Measurements from ENCODE around the gene DHRS11.

DNA sequence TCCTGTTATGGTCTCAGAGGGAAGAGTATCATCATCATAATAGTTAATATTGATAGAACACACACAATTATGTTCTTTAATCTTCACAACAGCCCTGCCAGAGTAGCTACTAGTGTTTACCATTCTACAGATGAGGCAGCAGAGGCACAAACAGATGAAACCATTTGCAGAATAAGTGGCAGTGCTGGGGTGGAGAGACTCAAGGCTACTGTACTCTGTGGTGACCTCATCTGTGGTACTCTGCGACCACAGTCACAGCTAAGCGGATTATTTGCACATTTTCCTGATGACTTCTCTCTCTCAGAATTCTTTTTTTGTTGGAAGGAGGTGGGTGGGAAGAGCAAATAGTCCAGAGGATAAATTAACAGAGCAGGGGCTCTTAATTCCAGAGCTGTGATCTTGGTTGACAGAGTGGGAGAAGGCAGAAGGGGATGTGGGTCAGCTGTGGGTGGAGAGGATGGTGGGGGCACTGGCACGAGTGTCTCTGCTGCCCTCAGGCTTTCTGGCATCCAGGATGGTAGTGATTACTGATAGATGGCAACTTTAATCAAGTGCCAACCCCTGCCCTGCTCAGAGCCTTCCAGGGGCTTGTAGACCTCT, 51.5 kb downstream of the DHRS11 start:
- TF ChIP-seq POLR2A (IDR thresholded peaks at IDR 0.05; ENCODE audit: low read depth, low read length), result no peak
- TF ChIP-seq, protein P1, sequence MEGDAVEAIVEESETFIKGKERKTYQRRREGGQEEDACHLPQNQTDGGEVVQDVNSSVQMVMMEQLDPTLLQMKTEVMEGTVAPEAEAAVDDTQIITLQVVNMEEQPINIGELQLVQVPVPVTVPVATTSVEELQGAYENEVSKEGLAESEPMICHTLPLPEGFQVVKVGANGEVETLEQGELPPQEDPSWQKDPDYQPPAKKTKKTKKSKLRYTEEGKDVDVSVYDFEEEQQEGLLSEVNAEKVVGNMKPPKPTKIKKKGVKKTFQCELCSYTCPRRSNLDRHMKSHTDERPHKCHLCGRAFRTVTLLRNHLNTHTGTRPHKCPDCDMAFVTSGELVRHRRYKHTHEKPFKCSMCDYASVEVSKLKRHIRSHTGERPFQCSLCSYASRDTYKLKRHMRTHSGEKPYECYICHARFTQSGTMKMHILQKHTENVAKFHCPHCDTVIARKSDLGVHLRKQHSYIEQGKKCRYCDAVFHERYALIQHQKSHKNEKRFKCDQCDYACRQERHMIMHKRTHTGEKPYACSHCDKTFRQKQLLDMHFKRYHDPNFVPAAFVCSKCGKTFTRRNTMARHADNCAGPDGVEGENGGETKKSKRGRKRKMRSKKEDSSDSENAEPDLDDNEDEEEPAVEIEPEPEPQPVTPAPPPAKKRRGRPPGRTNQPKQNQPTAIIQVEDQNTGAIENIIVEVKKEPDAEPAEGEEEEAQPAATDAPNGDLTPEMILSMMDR (conservative IDR thresholded peaks at IDR 0.05; ENCODE audit: low read depth, low read length), result no peak
- TF ChIP-seq RAD21 (IDR thresholded peaks at IDR 0.05; ENCODE audit: low read length), result no peak
- TF ChIP-seq RFX5 (IDR thresholded peaks at IDR 0.05; ENCODE audit: low read depth, low read length), result no peak
- TF ChIP-seq FOS (IDR thresholded peaks at IDR 0.05; ENCODE audit: low read depth, low read length), result no peak
- TF ChIP-seq, protein P2, sequence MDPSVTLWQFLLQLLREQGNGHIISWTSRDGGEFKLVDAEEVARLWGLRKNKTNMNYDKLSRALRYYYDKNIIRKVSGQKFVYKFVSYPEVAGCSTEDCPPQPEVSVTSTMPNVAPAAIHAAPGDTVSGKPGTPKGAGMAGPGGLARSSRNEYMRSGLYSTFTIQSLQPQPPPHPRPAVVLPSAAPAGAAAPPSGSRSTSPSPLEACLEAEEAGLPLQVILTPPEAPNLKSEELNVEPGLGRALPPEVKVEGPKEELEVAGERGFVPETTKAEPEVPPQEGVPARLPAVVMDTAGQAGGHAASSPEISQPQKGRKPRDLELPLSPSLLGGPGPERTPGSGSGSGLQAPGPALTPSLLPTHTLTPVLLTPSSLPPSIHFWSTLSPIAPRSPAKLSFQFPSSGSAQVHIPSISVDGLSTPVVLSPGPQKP (IDR thresholded peaks at IDR 0.05; ENCODE audit: borderline replicate concordance, low read depth, low read length), result no peak
- TF ChIP-seq CEBPB (IDR thresholded peaks at IDR 0.05; ENCODE audit: low read depth, low read length), result no peak
- TF ChIP-seq NFE2L2 (IDR thresholded peaks at IDR 0.05; ENCODE audit: low read depth, low read length), result no peak
- TF ChIP-seq RCOR1 (IDR thresholded peaks at IDR 0.05; ENCODE audit: insufficient replicate concordance, low read length), result no peak
